Spleen (tissue), 11 donors: ENCODE data around the gene SAA2. TPM values are rescaled to one million over a fixed set of nuclear protein-coding genes. Genes with fewer than 3 reads are reported as not detected.

Experiments
- DNase-seq: peaks from one replicate; pipeline ENCODE4 v3.0.0-alpha.2; 2020
- H3K27ac ChIP-seq, 8 donors: fragments of 200-600 bp; sonication (generic) in 7 of 8; 1 replicate in 4 of 8; 2 replicates in 4 of 8; pipeline versions ENCODE4 v1.5.0 to v1.8.0; 2016 to 2021; ENCODE audit warnings: inconsistent platforms in 4 of 8, mild to moderate bottlenecking in 4 of 8, moderate library complexity in 1 of 8
- H3K27me3 ChIP-seq, 7 donors: fragments of 200-600 bp; sonication (generic) in 6 of 7; replicated peaks in 1 of 7; 1 replicate in 4 of 7; 2 replicates in 3 of 7; pipeline versions ENCODE4 v1.5.0 to v1.8.0; 2016 to 2021; ENCODE audit warnings: inconsistent platforms in 3 of 7, mild to moderate bottlenecking in 1 of 7
- H3K36me3 ChIP-seq, 6 donors: fragments of 200-600 bp; sonication (generic) in 5 of 6; 1 replicate in 4 of 6; 2 replicates in 2 of 6; pipeline versions ENCODE4 v1.5.0 to v1.8.0; 2016 to 2021; ENCODE audit warnings: inconsistent platforms in 2 of 6
- H3K4me1 ChIP-seq, 6 donors: fragments of 200-600 bp; sonication (generic) in 5 of 6; 1 replicate in 3 of 6; 2 replicates in 3 of 6; pipeline versions ENCODE4 v1.5.0 to v1.8.0; 2016 to 2021; ENCODE audit warnings: inconsistent platforms in 3 of 6
- H3K4me3 ChIP-seq, 8 donors: fragments of 200-600 bp; sonication (generic) in 7 of 8; 1 replicate in 4 of 8; 2 replicates in 4 of 8; pipeline versions ENCODE4 v1.5.0 to v1.8.0; 2016 to 2021; ENCODE audit warnings: inconsistent platforms in 4 of 8, mild to moderate bottlenecking in 4 of 8, moderate library complexity in 2 of 8
- H3K9me3 ChIP-seq, 8 donors: fragments of 200-600 bp; sonication (generic) in 7 of 8; 1 replicate in 4 of 8; 2 replicates in 4 of 8; pipeline versions ENCODE4 v1.5.0 to v1.8.0; 2016 to 2021; ENCODE audit warnings: inconsistent platforms in 4 of 8
- POLR2A ChIP-seq, 3 donors: fragments of 450-650 bp; IDR thresholded peaks; one replicate each; pipeline ENCODE4 v1.5.1; 2017; ENCODE audit warnings: antibody characterized with exemption in 3 of 3, mild to moderate bottlenecking in 1 of 3
- POLR2AphosphoS5 ChIP-seq, 3 donors: sonication (generic); formaldehyde crosslinking; IDR thresholded peaks; one replicate each; pipeline ENCODE4 v1.5.1; 2017; ENCODE audit warnings: antibody characterized with exemption in 3 of 3
- WGBS, 5 donors: extraction: QIAGEN DNeasy Blood & Tissue Kit in 3 of 5; methylation state at CpG; one replicate each; pipeline versions ENCODE4 v1.1.5 to v1.1.7; 2013 to 2018; 5-methylcytosine and 5-hydroxymethylcytosine counted together
- intact Hi-C: fragments of 100-400 bp; cut with DNase I; formaldehyde crosslinking; loops from one replicate; pipeline ENCODE4 v1.15.0; 2023; ENCODE audit warnings: low total_unique reads
- polyA plus RNA-seq, 3 donors: library from polyadenylated mRNA; stranded (reverse); fragments of 200-250 nt; gene quantifications; one replicate each; pipeline ENCODE4 v1.2.1, GENCODE V29; 2013
- total RNA-seq, 7 donors: library from RNA; depleted of rRNA in 3 of 7; stranded (reverse); fragments of >200 nt in 3 of 7; fragmentation: NEBNext Ultra II Directional in 4 of 7; extraction: Animal tissue kit (Norgen Biotek cat#: 25700) in 4 of 7; gene quantifications; one replicate each; pipeline versions ENCODE4 v1.1.0 to v1.2.1, GENCODE V29; 2016 to 2021
- TF ChIP-seq, protein P1 (sequence below), 11 experiments: fragments of 200-600 bp in 7 of 11; fragments of 450-650 bp in 4 of 11; sonication (generic) in 4 of 11; IDR thresholded peaks in 8 of 11; conservative IDR thresholded peaks in 3 of 11; 1 replicate in 7 of 11; 2 replicates in 4 of 11; pipeline versions ENCODE4 v1.4.0 to v1.8.0; 2016 to 2021; ENCODE audit warnings: antibody characterized with exemption in 11 of 11, inconsistent platforms in 4 of 11, mild to moderate bottlenecking in 1 of 11
- donor health status: healthy with polysubstance abuse.
- donor health status: DM: no; HTN: no; CAD: no; lungs with moderate emphysema.
- donor health status: DM: no; HTN: no; CAD: no.
- donor health status: Bipolar disorder and iron deficiency.
- donor health status: healthy.
- donor health status: DM: no; HTN: no; CAD: no.
- donor health status: DM: yes; HTN: yes; CAD: no.

SAA2 gene
- total and polyA plus RNA-seq, 10 donors, result 0.19 to 13.1 (median 0.50) TPM; not detected in 5

GRCh38 chr11:18285841-18286240, 37.4 kb upstream of the SAA2 start:
- no peak overlapping the region for H3K27ac ChIP-seq
- TF ChIP-seq, protein P1, sequence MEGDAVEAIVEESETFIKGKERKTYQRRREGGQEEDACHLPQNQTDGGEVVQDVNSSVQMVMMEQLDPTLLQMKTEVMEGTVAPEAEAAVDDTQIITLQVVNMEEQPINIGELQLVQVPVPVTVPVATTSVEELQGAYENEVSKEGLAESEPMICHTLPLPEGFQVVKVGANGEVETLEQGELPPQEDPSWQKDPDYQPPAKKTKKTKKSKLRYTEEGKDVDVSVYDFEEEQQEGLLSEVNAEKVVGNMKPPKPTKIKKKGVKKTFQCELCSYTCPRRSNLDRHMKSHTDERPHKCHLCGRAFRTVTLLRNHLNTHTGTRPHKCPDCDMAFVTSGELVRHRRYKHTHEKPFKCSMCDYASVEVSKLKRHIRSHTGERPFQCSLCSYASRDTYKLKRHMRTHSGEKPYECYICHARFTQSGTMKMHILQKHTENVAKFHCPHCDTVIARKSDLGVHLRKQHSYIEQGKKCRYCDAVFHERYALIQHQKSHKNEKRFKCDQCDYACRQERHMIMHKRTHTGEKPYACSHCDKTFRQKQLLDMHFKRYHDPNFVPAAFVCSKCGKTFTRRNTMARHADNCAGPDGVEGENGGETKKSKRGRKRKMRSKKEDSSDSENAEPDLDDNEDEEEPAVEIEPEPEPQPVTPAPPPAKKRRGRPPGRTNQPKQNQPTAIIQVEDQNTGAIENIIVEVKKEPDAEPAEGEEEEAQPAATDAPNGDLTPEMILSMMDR (IDR thresholded peaks at IDR 0.05 in 8 of 11, conservative IDR thresholded peaks at IDR 0.05 in 3 of 11), result no peak
- no peaks in the 10 kb centered on the region for H3K27me3 ChIP-seq
- H3K9me3 ChIP-seq, result no peaks in the 10 kb centered on the region
- DNase-seq, result no peak
- peaks cover 3 to 100% (median 74%) of the 10 kb centered on the region in 6 donors for H3K36me3 ChIP-seq
- 93 to 100% (median 97%) methylated on average over 1 of the region's 1 CpG for WGBS, 5 donors
- H3K4me3 ChIP-seq, result no peak overlapping the region
- peaks cover 0 to 22% (median 8%) of the 10 kb centered on the region in 6 donors for H3K4me1 ChIP-seq
- intact Hi-C loops, result no loop called here

DNA sequence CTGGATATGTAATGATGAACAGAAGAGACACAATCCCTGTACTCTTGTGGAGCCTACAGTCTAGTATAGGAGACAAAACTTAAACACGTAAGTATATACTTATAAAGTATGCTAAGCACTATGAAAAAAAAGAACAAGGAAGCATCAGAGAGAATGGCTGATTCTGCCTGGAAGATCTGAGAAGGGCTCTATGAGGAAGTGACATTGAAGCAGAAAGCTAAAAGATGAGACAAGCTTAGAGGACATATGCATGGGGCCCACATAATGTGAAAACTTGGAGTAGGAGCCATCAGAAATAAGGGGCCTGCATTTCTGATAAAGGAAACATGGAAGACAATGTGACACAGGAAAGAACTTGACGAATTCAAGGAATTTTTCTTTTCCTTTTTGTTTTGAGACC, 34.2 kb upstream of the SAA2 start:
- H3K36me3 ChIP-seq, result peaks cover 3 to 100% (median 64%) of the 10 kb centered on the region in 6 donors
- WGBS, 5 donors, result 73 to 89% (median 81%) methylated on average over 2 of the region's 2 CpGs
- intact Hi-C loops, result no loop called here
- peaks cover 0 to 34% (median 15%) of the 10 kb centered on the region in 6 donors for H3K4me1 ChIP-seq
- DNase-seq, result no peak
- TF ChIP-seq POLR2AphosphoS5 (IDR thresholded peaks at IDR 0.05) (no peak), POLR2A (IDR thresholded peaks at IDR 0.05) (no peak)
- TF ChIP-seq, protein P1 (IDR thresholded peaks at IDR 0.05 in 8 of 11, conservative IDR thresholded peaks at IDR 0.05 in 3 of 11), result no peak
- H3K27ac ChIP-seq, result peak overlapping the region in 5 of 8 donors; percentile 46 to 80 (median 64)
- no peaks in the 10 kb centered on the region for H3K9me3 ChIP-seq
- H3K4me3 ChIP-seq, result no peak overlapping the region
- H3K27me3 ChIP-seq, result no peaks in the 10 kb centered on the region

- Histone ChIP-seq H3K36me3 (peaks cover 3 to 95% (median 45%) of the 10 kb centered on the region in 6 donors), H3K9me3 (no peaks in the 10 kb centered on the region), H3K4me1 (peaks cover 0 to 34% (median 15%) of the 10 kb centered on the region in 6 donors), H3K27ac (peak overlapping the region in 7 of 8 donors; percentile 17 to 80 (median 64)), H3K4me3 (peak overlapping the region in 1 of 8 donors; percentile 49), H3K27me3 (no peaks in the 10 kb centered on the region)
- DNase-seq, result no peak
- intact Hi-C loops, result no loop called here
- TF ChIP-seq POLR2AphosphoS5 (IDR thresholded peaks at IDR 0.05) (no peak), POLR2A (IDR thresholded peaks at IDR 0.05) (no peak)
- TF ChIP-seq, protein P1 (IDR thresholded peaks at IDR 0.05 in 8 of 11, conservative IDR thresholded peaks at IDR 0.05 in 3 of 11), result no peak
- 53 to 72% (median 55%) methylated on average over 4 of the region's 4 CpGs for WGBS, 5 donors
Observed at GRCh38 chr11:18280438-18281045, 32.1 kb upstream of the SAA2 start.

- no peak for DNase-seq
- Histone ChIP-seq H3K4me1 (peaks cover 0 to 31% (median 13%) of the 10 kb centered on the region in 6 donors), H3K27me3 (no peaks in the 10 kb centered on the region), H3K27ac (peak overlapping the region in 6 of 8 donors; percentile 6 to 71 (median 54)), H3K36me3 (peaks cover 0 to 75% (median 26%) of the 10 kb centered on the region in 6 donors), H3K4me3 (no peak overlapping the region), H3K9me3 (no peaks in the 10 kb centered on the region)
- TF ChIP-seq POLR2A (IDR thresholded peaks at IDR 0.05) (no peak), POLR2AphosphoS5 (IDR thresholded peaks at IDR 0.05) (no peak)
- TF ChIP-seq, protein P1 (IDR thresholded peaks at IDR 0.05 in 8 of 11, conservative IDR thresholded peaks at IDR 0.05 in 3 of 11), result no peak
- intact Hi-C loops, result no loop called here
- 70 to 91% (median 83%) methylated on average over 5 of the region's 5 CpGs for WGBS, 5 donors
Observed at GRCh38 chr11:18277565-18278271, 29.2 kb upstream of the SAA2 start.
